MG63 (cell line): ENCODE results near the gene MBOAT7. TPM values are rescaled to one million over a fixed set of nuclear protein-coding genes. Genes with fewer than 3 reads are reported as not detected.
"Not testable (repeated sequence)": the region's sequence is repeated elsewhere in the genome, so short reads cannot be mapped to it uniquely, and the experiment has no call there.

Experiments
- DNase-seq: peaks from one replicate; pipeline ENCODE4 v3.0.0-alpha.2; 2020
- H3K27me3 ChIP-seq: fragments of 250-450 bp; sonication (Bioruptor Pico); 2 replicates; pipeline ENCODE4 v1.5.1; 2020; ENCODE audit warnings: mild to moderate bottlenecking, moderate library complexity
- H3K36me3 ChIP-seq: fragments of 250-450 bp; sonication (Bioruptor Pico); 2 replicates; pipeline ENCODE4 v1.5.1; 2020; ENCODE audit warnings: mild to moderate bottlenecking, moderate library complexity
- H3K4me3 ChIP-seq: fragments of 250-450 bp; sonication (Bioruptor Pico); 2 replicates; pipeline ENCODE4 v1.5.1; 2020; ENCODE audit warnings: mild to moderate bottlenecking, moderate library complexity
- H3K9me3 ChIP-seq: fragments of 250-450 bp; sonication (Bioruptor Pico); 2 replicates; pipeline ENCODE4 v1.5.1; 2020; ENCODE audit warnings: mild to moderate bottlenecking, moderate library complexity
- total RNA-seq: library from RNA; depleted of rRNA; stranded (reverse); fragments of >200 nt; shearing (Covaris generic); gene quantifications from 2 replicates; pipeline ENCODE4 v1.2.3, GENCODE V29; 2014; ENCODE audit warnings: low replicate concordance; rRNA removed

MBOAT7 gene, protein sequence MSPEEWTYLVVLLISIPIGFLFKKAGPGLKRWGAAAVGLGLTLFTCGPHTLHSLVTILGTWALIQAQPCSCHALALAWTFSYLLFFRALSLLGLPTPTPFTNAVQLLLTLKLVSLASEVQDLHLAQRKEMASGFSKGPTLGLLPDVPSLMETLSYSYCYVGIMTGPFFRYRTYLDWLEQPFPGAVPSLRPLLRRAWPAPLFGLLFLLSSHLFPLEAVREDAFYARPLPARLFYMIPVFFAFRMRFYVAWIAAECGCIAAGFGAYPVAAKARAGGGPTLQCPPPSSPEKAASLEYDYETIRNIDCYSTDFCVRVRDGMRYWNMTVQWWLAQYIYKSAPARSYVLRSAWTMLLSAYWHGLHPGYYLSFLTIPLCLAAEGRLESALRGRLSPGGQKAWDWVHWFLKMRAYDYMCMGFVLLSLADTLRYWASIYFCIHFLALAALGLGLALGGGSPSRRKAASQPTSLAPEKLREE
- 15.7 and 43.2 TPM in 2 replicates for total RNA-seq

DNA sequence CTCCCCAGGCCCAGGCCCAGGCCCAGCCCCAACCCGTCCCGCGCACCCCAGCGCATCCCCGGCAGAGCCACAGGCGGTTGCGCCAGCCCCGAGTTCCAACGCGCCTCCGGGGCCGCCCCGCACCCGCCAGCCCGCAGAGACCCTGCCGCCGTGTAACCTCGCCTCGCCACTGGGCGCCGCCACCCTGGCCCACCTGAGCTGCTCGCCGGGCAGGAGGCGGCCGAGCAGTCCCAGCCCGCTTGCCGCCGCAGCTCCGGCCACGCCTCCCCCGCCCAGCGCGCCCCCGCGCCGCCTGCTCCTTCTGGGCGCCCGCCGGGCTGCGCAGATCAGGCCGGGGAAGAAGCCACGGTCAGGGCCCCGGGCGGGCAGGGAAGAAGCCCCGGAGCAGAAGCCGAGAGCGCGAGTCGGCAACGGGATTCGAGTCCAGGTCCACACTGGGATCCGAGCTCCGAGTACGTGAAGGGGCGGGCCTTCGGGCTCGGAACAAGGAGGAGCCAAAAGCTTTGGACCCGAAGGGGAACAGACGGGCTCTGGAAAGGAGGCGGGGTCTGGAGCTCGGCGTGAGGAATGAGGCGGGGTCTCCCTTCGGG is at the start of gene MBOAT7:
TSS of gene MBOAT7 (minus strand) at position 436 of the 590 bp plus-strand sequence. CDS start 1,072 bp downstream, outside the sequence.
- Histone ChIP-seq H3K4me3 (peak within 1 kb of the TSS; percentile 84), H3K9me3 (no peaks in the 10 kb centered on the region), H3K36me3 (peaks cover 21% of the 10 kb centered on the region), H3K27me3 (no peaks in the 10 kb centered on the region)
- no peak for DNase-seq

DNA sequence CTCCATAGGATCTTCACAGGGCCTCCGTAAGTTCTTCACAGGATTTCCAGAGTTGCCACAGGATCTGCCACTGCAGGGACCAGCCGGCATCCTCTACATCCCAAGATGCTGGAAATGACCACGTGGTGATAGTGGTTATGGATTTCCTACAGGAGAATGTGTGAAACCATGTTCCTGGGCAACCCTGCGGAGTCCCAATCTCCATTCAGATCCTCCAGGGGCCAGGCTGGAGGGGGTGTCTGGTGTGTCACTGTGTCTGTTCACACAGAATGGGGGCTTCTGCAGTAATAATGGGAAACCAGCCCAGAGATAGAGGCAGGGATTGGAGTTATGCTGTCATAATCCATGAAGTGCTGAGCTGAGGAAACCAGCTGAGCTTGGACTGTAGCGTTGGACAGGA is 44.6 kb upstream of the MBOAT7 start:
- Histone ChIP-seq H3K36me3 (no peaks in the 10 kb centered on the region), H3K27me3 (peaks cover 12% of the 10 kb centered on the region), H3K9me3 (peaks cover 4% of the 10 kb centered on the region; the same call in 1 of the 2 replicates), H3K4me3 (no peak overlapping the region)
- DNase-seq: no peak

DNA sequence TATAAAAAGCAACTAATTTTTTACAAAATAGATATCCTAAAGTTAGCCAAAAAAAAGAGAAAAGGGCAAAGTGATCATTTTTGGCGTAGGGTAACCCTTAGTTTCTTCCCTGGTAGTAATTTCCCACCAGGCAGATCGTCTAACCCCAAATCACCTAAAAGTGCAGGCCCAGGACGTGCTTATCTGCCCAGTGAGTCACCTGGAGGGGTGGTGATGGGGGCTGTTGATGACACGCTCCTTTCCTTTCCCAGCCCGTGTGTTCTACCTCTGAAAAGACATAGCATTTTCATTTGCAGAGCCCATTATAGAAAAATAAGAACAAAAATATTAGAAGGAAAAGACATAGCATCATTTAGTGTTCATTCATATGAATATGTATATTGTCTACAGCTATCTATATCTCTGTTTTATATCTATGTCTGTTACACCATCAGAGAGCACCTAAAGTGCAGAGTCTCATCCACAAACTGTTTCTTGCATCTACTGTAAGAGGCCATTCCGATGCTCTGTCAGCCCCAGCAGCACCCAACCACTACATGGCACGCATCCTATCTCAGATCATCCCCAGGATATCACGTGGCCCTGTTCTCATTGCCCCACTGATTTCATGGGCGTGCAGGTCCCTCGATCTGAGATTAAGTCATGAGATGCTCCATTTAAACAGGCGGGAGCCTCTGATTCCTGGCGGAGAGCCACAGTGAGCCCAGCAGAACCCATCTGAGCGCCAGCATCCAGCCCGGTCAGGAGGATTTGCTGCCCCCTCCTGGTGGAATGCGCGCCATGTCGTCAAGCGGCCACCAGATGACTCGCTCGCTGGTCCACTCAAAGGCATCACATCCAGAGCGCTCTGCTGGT is 41.9 kb upstream of the MBOAT7 start:
- Histone ChIP-seq H3K4me3 (no peak overlapping the region), H3K27me3 (peaks cover 10% of the 10 kb centered on the region), H3K9me3 (peaks cover 15% of the 10 kb centered on the region), H3K36me3 (no peaks in the 10 kb centered on the region)
- DNase-seq: peak; percentile 70

DNA sequence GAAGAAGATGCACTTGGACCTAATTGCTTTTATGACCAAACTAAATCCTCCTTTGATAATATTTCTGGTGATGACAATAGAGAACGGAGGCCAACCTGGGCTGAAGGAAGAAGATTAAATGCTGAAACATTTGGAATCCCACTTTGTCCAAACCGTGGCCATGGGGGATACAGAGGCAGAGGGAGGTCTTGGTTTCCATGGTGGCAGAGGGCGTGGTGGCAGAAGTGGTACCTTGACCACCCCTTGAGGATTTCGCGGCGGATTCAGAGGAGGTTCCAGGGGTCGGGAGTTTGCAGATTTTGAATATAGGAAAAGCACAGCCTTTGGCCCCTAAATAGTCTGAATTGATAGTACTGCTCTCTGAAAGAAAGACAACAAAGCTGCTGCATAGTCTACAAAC is 40.7 kb upstream of the MBOAT7 start:
- Histone ChIP-seq H3K27me3 (peaks cover 15% of the 10 kb centered on the region), H3K4me3 (no peak overlapping the region), H3K9me3 (peaks cover 15% of the 10 kb centered on the region), H3K36me3 (no peaks in the 10 kb centered on the region)
- DNase-seq: no peak

DNA sequence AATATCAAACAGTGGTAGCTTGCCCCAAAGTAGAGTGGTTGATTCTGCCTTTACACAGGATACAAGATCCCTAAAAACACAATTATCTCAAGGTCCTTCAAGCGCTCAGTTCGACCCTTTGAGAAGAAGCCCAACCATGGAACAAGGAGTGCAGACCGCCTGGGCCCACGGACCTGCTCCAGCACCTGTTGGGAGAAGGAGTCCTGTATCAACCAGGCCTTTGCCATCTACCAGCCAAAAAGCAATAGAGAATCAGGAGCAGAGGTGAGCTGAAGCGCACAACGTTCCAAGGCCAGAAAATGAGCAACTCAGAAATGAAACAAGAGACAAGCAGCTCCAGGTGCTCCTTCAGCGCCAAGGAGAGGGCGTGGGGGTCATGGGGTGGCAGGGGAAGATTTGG is 39.8 kb upstream of the MBOAT7 start:
- no peak for DNase-seq
- peaks cover 14% of the 10 kb centered on the region for H3K27me3 ChIP-seq
- H3K9me3 ChIP-seq: peaks cover 15% of the 10 kb centered on the region
- no peak overlapping the region for H3K4me3 ChIP-seq
- H3K36me3 ChIP-seq: no peaks in the 10 kb centered on the region

DNA sequence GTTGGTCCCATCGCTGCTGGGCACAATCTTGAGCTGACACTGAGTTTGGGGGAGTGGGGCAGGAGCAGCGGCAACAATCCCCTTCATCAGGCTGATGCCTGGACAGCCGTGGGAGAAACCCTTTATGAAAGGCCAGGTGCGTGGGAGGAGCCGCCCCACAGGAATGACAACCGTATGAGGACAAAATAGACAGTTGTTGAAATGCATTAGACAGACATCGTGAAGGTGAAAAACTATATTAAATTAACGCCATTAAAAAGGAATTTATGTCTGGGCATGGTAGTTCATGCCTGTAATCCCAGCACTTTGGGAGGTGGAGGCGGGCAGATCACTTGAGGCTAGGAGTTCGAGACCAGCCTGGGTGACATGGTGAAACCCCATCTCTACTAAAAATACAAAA is 35.2 kb upstream of the MBOAT7 start:
- peaks cover 13% of the 10 kb centered on the region for H3K9me3 ChIP-seq
- not testable (repeated sequence) for H3K4me3 ChIP-seq, DNase-seq, H3K36me3 ChIP-seq
- H3K27me3 ChIP-seq: peaks cover 15% of the 10 kb centered on the region

DNA sequence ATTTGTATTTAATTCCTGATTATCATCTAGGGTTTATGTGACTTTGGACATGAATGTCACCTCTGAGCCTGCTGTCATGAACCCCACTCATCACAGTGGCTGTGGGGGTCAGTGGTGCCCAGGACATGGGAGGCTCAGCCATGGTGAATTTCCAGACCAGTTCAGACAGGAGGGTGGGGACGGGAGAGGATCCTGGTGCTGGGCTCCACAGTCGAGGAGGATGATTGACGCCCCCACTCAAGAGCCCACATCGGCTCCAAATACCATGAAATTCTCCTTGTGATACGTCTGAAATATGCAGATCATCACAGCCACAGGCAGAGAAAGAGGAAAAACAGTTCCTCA is 34.5 kb upstream of the MBOAT7 start:
- H3K4me3 ChIP-seq, H3K36me3 ChIP-seq, DNase-seq: not testable (repeated sequence)
- peaks cover 15% of the 10 kb centered on the region for H3K27me3 ChIP-seq
- H3K9me3 ChIP-seq: peaks cover 11% of the 10 kb centered on the region

DNA sequence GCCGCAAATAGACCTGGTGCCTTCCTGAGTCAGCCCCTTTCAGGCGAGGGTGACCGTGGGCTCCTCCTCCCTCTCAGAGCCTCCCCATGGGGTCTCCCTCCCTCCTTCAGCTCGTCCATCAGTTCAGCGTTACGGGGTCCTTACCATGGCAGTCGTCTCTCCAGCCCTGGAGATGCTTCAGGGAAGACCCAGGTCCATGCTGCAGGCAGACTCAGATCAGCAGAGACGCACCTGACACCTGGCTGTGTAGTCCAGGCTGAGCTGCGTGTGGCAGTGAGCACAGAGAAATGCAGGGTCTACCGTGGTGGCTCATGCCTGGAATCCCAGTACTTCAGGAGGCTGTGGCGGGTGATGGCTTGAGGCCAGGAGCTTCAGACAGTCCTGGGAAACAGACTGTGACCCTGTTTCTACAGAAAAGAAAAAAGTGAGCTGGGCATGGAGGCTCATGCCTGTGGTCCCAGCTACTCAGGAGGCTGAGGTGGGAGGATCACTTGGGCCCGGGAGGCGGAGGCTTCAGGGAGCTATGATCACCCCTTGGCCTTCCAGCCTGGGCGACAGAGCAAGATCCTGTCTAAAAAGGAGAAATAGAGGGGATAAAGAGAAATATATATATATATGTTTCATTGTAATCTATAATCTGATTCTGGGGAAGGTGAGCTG is 34.0 kb upstream of the MBOAT7 start:
- H3K36me3 ChIP-seq, DNase-seq, H3K4me3 ChIP-seq, H3K9me3 ChIP-seq: not testable (repeated sequence)
- H3K27me3 ChIP-seq: peaks cover 15% of the 10 kb centered on the region

DNA sequence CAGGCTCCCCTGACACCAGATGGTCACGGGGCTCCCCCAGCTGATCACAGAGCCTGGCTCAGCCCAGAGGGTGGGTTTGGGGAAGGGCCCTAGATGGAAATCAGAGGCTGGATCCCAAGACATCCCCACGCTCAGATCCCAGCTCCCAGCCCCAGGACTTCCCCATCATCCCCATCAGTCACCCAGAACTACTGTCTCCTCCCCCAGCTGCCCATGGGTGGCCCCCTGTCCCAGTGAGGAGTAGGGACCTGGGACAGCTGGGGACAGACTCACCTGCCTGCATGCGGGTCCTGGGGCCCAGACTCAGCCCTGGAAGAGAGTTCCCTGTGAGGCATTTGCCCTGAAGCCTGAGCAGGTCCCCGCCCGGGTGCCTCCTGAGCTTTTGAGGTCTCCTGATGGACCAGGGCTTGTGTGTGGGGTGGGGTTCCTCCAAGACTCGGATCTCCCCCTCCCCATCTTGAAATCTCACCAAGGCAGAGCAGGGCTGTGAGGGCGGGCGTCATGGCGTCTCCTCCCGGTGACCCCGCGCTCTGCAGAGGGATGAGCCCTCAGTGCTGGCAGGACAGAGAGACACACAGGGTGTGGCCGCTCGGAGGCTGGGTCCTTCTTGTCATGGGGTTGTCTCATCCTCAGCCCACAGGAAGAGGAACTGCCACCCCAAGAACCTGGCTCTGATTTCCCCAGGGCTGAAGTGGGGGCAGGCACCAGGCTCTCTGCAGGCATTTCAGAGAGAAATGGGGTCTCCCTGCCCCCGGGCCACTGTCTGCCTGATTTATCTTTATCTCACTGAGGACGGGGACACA is 33.3 kb upstream of the MBOAT7 start, which contains the start of gene LILRB3:
TSS of gene LILRB3 (minus strand) at position 534 of the 803 bp plus-strand sequence. CDS start at position 503, 31 bp downstream.
- H3K27me3 ChIP-seq: peaks cover 15% of the 10 kb centered on the region
- peak; percentile 26 for DNase-seq
- not testable (repeated sequence) for H3K9me3 ChIP-seq, H3K36me3 ChIP-seq, H3K4me3 ChIP-seq

DNA sequence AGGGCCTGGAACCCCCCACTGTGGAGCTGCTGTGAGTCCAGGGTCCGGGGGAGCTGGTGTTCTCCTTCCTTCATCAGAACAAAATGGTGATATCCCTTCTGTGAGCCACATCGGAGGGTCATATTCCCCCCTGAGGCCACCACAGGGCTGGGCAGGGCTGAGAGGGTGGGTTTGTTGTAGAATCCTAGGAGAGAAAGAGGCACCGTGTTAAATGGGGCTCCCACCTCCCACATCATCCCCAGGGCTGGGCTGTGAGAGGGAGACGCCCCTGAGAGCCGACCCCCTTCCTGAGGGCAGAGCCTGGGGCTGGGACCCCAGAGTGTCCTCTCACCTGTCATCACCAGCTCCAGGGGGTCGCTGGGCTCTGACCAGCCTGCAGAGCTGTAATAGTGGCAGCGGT is 32.6 kb upstream of the MBOAT7 start:
- H3K36me3 ChIP-seq, H3K9me3 ChIP-seq, DNase-seq, H3K4me3 ChIP-seq: not testable (repeated sequence)
- peaks cover 15% of the 10 kb centered on the region for H3K27me3 ChIP-seq

DNA sequence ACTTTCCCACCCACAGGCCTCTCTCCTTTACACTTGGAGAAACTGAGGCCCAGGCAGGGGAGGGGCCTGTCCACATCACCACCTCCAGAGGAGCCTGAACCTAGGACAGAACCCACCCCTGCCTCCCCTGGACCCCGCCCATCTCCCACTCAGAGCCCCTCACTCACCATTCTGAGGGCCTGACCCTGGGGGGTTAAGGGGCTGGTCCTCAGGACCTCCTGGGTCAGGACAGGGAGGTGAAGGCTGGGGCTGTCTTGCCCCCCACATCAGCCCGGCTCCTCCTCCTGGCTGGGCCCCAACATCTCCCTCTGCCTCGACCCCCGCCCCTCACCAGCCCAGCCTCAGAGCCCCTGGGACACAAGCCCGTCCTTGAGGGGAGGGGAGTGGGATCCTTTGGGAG is 30.3 kb upstream of the MBOAT7 start:
- not testable (repeated sequence) for H3K36me3 ChIP-seq, H3K9me3 ChIP-seq, DNase-seq, H3K27me3 ChIP-seq, H3K4me3 ChIP-seq

DNA sequence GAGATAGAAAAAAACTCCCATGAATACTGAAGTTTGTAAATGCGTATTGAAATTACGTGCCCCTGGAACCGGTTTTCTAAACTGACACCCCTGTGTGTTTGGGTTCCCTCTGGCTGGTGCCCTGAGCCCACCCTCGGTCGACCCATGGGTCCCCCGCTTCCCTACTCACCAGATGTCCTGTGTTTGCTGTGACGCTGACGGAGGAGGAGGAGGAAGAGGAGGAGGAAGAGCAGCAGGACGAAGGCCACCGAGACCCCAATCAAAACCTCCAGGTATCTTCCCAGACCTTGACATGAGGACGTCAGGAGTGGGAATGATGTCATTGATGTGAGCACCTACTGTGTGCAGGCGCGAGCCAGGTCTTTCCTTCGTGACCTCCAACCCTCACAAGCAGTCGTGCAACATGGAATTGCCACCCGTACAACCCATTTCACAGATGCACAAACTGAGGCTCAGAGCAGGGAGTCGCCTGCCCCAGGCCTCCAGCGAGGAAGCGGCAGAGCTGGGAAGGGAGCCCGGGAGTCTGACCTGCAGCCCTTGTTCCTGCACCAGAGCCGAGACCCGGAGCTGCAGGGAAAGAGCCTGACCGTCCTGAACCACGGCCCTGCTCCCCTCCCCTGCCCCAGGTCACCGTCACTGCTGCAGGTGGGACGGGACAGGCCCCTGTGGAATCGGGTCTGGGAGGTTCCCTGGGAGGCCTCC is 29.7 kb upstream of the MBOAT7 start:
- Histone ChIP-seq H3K9me3 (no peaks in the 10 kb centered on the region), H3K4me3 (no peak overlapping the region), H3K36me3 (peaks cover 3% of the 10 kb centered on the region), H3K27me3 (peaks cover 8% of the 10 kb centered on the region)
- no peak for DNase-seq

DNA sequence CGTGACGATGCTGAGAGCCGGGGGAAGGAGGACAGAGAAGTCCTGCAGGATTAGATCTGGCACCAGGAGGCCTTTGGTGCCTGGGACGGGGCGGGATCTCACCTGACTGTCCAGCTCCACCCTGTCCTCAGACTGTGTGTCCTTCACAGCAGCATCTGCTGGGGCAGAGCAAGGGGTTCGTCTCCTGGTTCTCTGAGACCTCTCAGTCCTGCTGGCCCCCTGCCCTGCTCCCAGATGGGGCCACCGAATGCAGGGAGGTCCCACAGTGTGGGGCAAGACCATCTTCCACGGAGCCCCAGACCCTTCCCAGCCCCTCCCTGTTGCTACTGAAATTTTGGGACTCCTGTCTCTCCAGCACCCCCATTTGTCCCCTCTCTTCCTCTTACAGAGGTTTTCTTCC is 28.9 kb upstream of the MBOAT7 start:
- Histone ChIP-seq H3K4me3 (no peak overlapping the region), H3K9me3 (no peaks in the 10 kb centered on the region), H3K36me3 (peaks cover 3% of the 10 kb centered on the region), H3K27me3 (peaks cover 3% of the 10 kb centered on the region; the same call in 1 of the 2 replicates)
- no peak for DNase-seq

DNA sequence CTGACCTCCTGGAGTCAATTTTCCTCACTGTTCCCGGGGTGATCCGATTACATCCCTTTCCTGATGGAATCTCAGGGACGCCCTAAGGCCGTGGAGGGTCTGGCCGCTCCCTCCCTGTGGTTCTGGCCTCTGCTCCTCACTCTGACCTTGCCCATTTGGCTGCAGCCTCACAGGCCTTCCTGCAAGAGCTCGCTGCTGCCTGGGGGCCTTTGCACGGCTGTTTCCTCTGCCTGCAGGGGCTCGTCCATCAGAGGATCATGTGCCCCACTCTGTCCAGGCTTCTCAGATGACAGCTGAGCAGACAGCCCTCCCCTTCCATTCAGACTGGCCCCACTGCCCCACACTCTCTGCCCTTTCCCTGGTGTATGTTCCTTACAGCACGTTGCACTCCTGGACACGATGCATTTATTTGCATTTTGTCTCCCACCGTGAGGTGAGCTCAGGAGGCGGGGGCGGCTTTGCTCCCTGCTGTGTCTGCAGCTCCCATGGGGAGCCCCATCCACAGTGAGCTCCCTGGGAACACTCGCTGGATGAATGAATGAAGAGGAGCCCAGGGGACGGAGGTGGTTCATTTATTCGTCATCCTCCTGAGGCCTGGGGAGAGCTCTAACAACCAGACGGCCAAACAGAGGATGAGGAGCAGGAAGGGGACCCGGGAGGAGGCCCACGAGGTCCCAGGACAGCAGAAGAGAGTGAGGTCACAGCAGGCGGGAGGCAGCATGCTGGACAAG is 28.3 kb upstream of the MBOAT7 start:
- DNase-seq, H3K4me3 ChIP-seq, H3K27me3 ChIP-seq: not testable (repeated sequence)

DNA sequence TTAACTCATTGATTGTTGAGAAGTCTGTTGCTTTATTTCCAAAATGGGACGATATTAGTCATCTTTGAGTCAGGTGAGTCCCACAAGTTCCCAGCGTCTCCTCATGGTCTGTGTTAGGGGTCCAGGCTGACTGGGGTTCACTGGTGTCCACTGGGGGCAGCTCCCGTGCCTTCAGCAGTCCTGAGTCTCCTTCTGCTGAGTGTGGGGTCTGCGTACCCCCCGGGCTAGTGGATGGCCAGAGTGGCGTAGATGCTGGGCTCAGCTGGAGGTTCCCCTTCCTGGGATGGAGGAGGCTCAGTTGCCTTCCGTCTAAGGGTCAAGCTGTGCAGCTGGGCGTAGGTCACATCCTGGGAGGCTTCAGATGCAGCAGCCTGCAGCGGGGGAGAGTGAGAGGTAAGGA is 27.5 kb upstream of the MBOAT7 start:
- no peak overlapping the region for H3K4me3 ChIP-seq
- H3K36me3 ChIP-seq: peaks cover 9% of the 10 kb centered on the region
- no peaks in the 10 kb centered on the region for H3K9me3 ChIP-seq
- H3K27me3 ChIP-seq: no peaks in the 10 kb centered on the region
- no peak for DNase-seq

More for the DNA sequence above, 28.3 kb upstream of the MBOAT7 start:
- not testable (repeated sequence) for H3K9me3 ChIP-seq, H3K36me3 ChIP-seq
